HG02642 (cell line): Measurements from ENCODE around the gene SHANK3.

Experiments
- ATAC-seq: cut with Tn5 transposase; IDR thresholded peaks from one replicate; pipeline ENCODE4 v1.9.1; 2021; ENCODE audit warnings: mild to moderate bottlenecking; ENCODE audit not compliant: unreplicated experiment, poor library complexity

Gene SHANK3

GRCh38 chr22:50708996-50709395, 36.4 kb downstream of the SHANK3 start:
- ATAC-seq: no peak

GRCh38 chr22:50710221-50710620, 37.6 kb downstream of the SHANK3 start:
- ATAC-seq: no peak

GRCh38 chr22:50710886-50711285, 38.3 kb downstream of the SHANK3 start:
- ATAC-seq: no peak

- ATAC-seq: no peak
Observed at GRCh38 chr22:50711446-50712340, 39.1 kb downstream of the SHANK3 start.

- ATAC-seq: no peak
Observed at GRCh38 chr22:50712341-50713007, 39.9 kb downstream of the SHANK3 start.

GRCh38 chr22:50713008-50713385, 40.4 kb downstream of the SHANK3 start:
- no peak for ATAC-seq

GRCh38 chr22:50713571-50714056, 41.0 kb downstream of the SHANK3 start:
- no peak for ATAC-seq

GRCh38 chr22:50714150-50714549, 41.5 kb downstream of the SHANK3 start:
- no peak for ATAC-seq

- no peak for ATAC-seq
Observed at GRCh38 chr22:50714631-50715179, 42.1 kb downstream of the SHANK3 start.

GRCh38 chr22:50715250-50715649, 42.6 kb downstream of the SHANK3 start:
- ATAC-seq: no peak

- no peak for ATAC-seq
Observed at GRCh38 chr22:50715776-50716175, 43.2 kb downstream of the SHANK3 start.

- no peak for ATAC-seq
Observed at GRCh38 chr22:50716290-50717024, 43.8 kb downstream of the SHANK3 start.

GRCh38 chr22:50717709-50718351, 45.2 kb downstream of the SHANK3 start:
- no peak for ATAC-seq

- no peak for ATAC-seq
Observed at GRCh38 chr22:50718352-50718709, 45.7 kb downstream of the SHANK3 start.

- ATAC-seq: no peak
Observed at GRCh38 chr22:50719814-50720300, 47.2 kb downstream of the SHANK3 start.

- no peak for ATAC-seq
Observed at GRCh38 chr22:50720301-50721256, 48.0 kb downstream of the SHANK3 start.

GRCh38 chr22:50721257-50721844, 48.7 kb downstream of the SHANK3 start:
- no peak for ATAC-seq

GRCh38 chr22:50722048-50722701, 49.6 kb downstream of the SHANK3 start:
- ATAC-seq: no peak
